C4-2B (cell line): ENCODE results near the gene SMIM35.

Experiments used
- ZFX ChIP-seq: fragments of 450-650 bp; IDR thresholded peaks from 2 replicates; pipeline ENCODE4 v1.6.1; 2017
- TF ChIP-seq, protein P1 (sequence below): fragments of 450-650 bp; conservative IDR thresholded peaks from 2 replicates; pipeline ENCODE4 v1.5.1; 2017; ENCODE audit warnings: mild to moderate bottlenecking

DNA sequence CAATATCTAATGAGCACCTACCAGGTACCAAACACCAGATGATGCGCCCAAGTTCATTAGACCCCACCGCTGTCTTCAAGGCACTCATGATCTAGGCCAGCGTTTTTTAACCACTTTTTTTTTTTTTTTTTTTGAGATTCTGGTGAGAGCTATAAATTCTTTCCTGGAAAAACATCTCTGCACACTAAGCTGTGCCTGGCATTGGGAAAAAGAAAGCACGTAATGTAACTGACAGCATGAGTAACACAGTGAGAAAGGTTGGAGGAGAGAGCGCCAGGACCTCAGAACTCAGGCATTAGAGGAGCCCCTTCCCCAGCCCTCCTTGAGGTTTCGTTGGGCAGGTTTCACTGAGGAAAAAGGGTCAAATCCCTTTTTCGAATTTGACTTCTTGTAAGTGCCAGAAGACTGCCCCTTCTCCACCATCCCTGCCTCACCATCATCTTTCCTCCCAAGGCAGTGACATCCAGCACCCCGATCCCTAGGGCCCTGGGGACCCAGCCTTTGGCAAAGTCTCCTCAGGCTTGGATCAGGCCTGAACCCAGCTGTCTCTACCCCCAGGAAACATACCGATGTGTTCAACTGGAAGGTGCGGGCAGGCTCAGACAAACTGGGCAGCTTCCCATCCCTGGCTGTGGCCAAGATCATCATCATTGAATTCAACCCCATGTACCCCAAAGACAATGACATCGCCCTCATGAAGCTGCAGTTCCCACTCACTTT is 26.1 kb upstream of the SMIM35 start:
- TF ChIP-seq, protein P1, sequence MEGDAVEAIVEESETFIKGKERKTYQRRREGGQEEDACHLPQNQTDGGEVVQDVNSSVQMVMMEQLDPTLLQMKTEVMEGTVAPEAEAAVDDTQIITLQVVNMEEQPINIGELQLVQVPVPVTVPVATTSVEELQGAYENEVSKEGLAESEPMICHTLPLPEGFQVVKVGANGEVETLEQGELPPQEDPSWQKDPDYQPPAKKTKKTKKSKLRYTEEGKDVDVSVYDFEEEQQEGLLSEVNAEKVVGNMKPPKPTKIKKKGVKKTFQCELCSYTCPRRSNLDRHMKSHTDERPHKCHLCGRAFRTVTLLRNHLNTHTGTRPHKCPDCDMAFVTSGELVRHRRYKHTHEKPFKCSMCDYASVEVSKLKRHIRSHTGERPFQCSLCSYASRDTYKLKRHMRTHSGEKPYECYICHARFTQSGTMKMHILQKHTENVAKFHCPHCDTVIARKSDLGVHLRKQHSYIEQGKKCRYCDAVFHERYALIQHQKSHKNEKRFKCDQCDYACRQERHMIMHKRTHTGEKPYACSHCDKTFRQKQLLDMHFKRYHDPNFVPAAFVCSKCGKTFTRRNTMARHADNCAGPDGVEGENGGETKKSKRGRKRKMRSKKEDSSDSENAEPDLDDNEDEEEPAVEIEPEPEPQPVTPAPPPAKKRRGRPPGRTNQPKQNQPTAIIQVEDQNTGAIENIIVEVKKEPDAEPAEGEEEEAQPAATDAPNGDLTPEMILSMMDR: no peak
- TF ChIP-seq ZFX: no peak
